Measurements from ENCODE around the gene MAP4K5. TPM values are rescaled to one million over a fixed set of nuclear protein-coding genes. Genes with fewer than 3 reads are reported as not detected.

MAP4K5 gene
- total RNA-seq, 1 experiment from 2014 or later = 39.1 TPM

- Histone ChIP-seq H3K9ac (ENCODE audit: low read length) (peak overlapping the region; percentile 59), H3K27ac (ENCODE audit: low read depth, low read length) (peak overlapping the region; percentile 75), H3K4me3 (replicated peaks in 1 of 2; ENCODE audit: low read depth in 1 of 2, low read length in 2 of 2) (peak overlapping the region; percentile 72 to 81), H3K36me3 (ENCODE audit: control insufficient read depth in 1 of 2, insufficient read depth in 2 of 2, low read length in 2 of 2) (no peaks in the 10 kb centered on the region), H2AFZ (ENCODE audit: low read depth, low read length, poor library complexity, severe bottlenecking) (peak overlapping the region; percentile 95), H3K79me2 (ENCODE audit: insufficient read depth, low read length) (no peaks in the 10 kb centered on the region), H3K4me2 (ENCODE audit: low read length) (peak overlapping the region; percentile 98), H3K9me2 (ENCODE audit: insufficient read depth) (no peaks in the 10 kb centered on the region), H4K20me1 (ENCODE audit: insufficient read depth) (no peaks in the 10 kb centered on the region), H3K4me1 (ENCODE audit: control insufficient read depth in 1 of 2, insufficient read depth in 2 of 2, low read length in 2 of 2) (peaks cover 3 to 15% of the 10 kb centered on the region in 2 experiments; a peak in 3 of 4 replicates), H3K9me3 (ENCODE audit: control insufficient read depth in 1 of 2, insufficient read depth in 1 of 2, low read depth in 1 of 2, low read length in 2 of 2) (no peaks in the 10 kb centered on the region), H3K27me3 (ENCODE audit: insufficient read depth, low read length) (no peaks in the 10 kb centered on the region)
- TF ChIP-seq, protein P1, sequence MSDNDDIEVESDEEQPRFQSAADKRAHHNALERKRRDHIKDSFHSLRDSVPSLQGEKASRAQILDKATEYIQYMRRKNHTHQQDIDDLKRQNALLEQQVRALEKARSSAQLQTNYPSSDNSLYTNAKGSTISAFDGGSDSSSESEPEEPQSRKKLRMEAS (IDR thresholded peaks at IDR 0.05) = peak; percentile 33; the same call in 1 of the 2 replicates
- no peak for TF ChIP-seq EZH2 (IDR thresholded peaks at IDR 0.05)
- peak; percentile 21 for TF ChIP-seq POLR2A (IDR thresholded peaks at IDR 0.05; ENCODE audit: borderline replicate concordance, extremely low read depth, insufficient read depth, insufficient read length)
- no peak for TF ChIP-seq JUND (IDR thresholded peaks at IDR 0.05)
- TF ChIP-seq ZFX (IDR thresholded peaks at IDR 0.05) = no peak
- TF ChIP-seq SP1 (IDR thresholded peaks at IDR 0.05; ENCODE audit: low read depth) = no peak; the same call in 1 of the 2 replicates
- 0 out of 2 replicates have a peak, but pooled peaks have one; percentile 14 for TF ChIP-seq CBX3 (IDR thresholded peaks at IDR 0.05; ENCODE audit: low read depth)
- peak; percentile 57 for TF ChIP-seq SIN3A (IDR thresholded peaks at IDR 0.05; ENCODE audit: low read depth)
- peak; percentile 35; the same call in 1 of the 2 replicates for TF ChIP-seq POLR2AphosphoS5 (IDR thresholded peaks at IDR 0.05; ENCODE audit: low read depth, low read length)
- TF ChIP-seq ATF3 (IDR thresholded peaks at IDR 0.05) = no peak
- TF ChIP-seq, protein P2, sequence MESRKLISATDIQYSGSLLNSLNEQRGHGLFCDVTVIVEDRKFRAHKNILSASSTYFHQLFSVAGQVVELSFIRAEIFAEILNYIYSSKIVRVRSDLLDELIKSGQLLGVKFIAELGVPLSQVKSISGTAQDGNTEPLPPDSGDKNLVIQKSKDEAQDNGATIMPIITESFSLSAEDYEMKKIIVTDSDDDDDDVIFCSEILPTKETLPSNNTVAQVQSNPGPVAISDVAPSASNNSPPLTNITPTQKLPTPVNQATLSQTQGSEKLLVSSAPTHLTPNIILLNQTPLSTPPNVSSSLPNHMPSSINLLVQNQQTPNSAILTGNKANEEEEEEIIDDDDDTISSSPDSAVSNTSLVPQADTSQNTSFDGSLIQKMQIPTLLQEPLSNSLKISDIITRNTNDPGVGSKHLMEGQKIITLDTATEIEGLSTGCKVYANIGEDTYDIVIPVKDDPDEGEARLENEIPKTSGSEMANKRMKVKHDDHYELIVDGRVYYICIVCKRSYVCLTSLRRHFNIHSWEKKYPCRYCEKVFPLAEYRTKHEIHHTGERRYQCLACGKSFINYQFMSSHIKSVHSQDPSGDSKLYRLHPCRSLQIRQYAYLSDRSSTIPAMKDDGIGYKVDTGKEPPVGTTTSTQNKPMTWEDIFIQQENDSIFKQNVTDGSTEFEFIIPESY (IDR thresholded peaks at IDR 0.05; ENCODE audit: extremely low read depth, insufficient replicate concordance, low read length) = no peak
- TF ChIP-seq ZNF274 (IDR thresholded peaks at IDR 0.05; ENCODE audit: low read depth, low read length) = no peak
- TF ChIP-seq EGR1 (IDR thresholded peaks at IDR 0.05; ENCODE audit: low read depth) = peak; percentile 52; the same call in 1 of the 2 replicates
- no peak for TF ChIP-seq YY1 (IDR thresholded peaks at IDR 0.05; ENCODE audit: extremely low read depth, insufficient replicate concordance, low read depth, low read length)
- no peak for TF ChIP-seq EZH2phosphoT487 (IDR thresholded peaks at IDR 0.05; ENCODE audit: borderline replicate concordance)
- TF ChIP-seq SRF (IDR thresholded peaks at IDR 0.05; ENCODE audit: low read depth) = no peak
- TF ChIP-seq FOSL1 (IDR thresholded peaks at IDR 0.05; ENCODE audit: low read depth) = no peak
- TF ChIP-seq ELF1 (IDR thresholded peaks at IDR 0.05; ENCODE audit: borderline replicate concordance, low read depth) = peak; percentile 35; the same call in 1 of the 2 replicates
- DNase-seq (ENCODE audit: low read depth, low spot score) (no peak), ATAC-seq (peak; percentile 71)
- intact Hi-C loops (cut with micrococcal nuclease) = no loop called here
- POLR2A ChIA-PET = interaction anchor here (1.0 kb wide), 1 partner anchor 151 kb away, joined by 4 read pairs; no protein-coding TSS in a partner anchor
- CTCF ChIA-PET = interaction anchor here (1.0 to 1.3 kb wide), 2 partner anchors 214 to 300 kb away, joined by 3 read pairs; no protein-coding TSS in a partner anchor
- no TSS peak for BruUV-seq (replicated peaks)
- RAD21 ChIA-PET (ENCODE audit: low non-redundant PET in 1 of 2, low total read pairs in 2 of 2, uncharacterized antibody in 2 of 2, unreplicated experiment in 2 of 2) = interaction anchor here in 1 of 2 experiments (1.0 kb wide), 1 partner anchor 213 kb away, joined by 3 read pairs; no protein-coding TSS in a partner anchor
These were observed 28.5 kb upstream of the MAP4K5 start for GRCh38 chr14:50560931-50561285.
